ENCODE measurements around the gene CARD19. TPM values are rescaled to one million over a fixed set of nuclear protein-coding genes. Genes with fewer than 3 reads are reported as not detected.

Gene CARD19
- total RNA-seq, 1 experiment from 2014 or later: 54.5 TPM

DNA sequence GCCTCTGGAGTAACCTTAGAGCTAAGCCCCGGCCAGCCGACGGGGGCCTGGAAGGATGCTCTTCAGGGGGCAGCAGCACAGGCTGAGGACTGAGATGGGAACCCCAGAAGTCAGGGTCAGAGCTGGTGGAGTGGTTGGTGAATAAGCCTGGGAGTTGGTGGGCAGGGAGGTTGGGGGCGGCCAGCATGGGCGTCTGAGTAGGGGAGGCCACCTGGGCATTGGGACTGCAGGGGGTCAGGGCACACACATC lies 23.6 kb downstream of the CARD19 start:
- Histone ChIP-seq H3K27me3 (ENCODE audit: insufficient read depth, low read length) (no peaks in the 10 kb centered on the region), H3K79me2 (ENCODE audit: insufficient read depth, low read length) (no peaks in the 10 kb centered on the region), H3K9me2 (ENCODE audit: insufficient read depth) (no peaks in the 10 kb centered on the region), H3K27ac (ENCODE audit: low read depth, low read length) (peak overlapping the region; percentile 82), H3K9ac (ENCODE audit: low read length) (peak overlapping the region; percentile 37; the same call in 1 of the 2 replicates), H2AFZ (ENCODE audit: low read depth, low read length, poor library complexity, severe bottlenecking) (no peak overlapping the region), H4K20me1 (ENCODE audit: insufficient read depth) (no peaks in the 10 kb centered on the region), H3K4me3 (replicated peaks in 1 of 2; ENCODE audit: low read depth in 1 of 2, low read length in 2 of 2) (no peak overlapping the region), H3K4me1 (ENCODE audit: control insufficient read depth in 1 of 2, insufficient read depth in 2 of 2, low read length in 2 of 2) (peaks cover 13 to 21% of the 10 kb centered on the region in 2 experiments), H3K36me3 (ENCODE audit: control insufficient read depth in 1 of 2, insufficient read depth in 2 of 2, low read length in 2 of 2) (no peaks in the 10 kb centered on the region; a peak in 1 of 4 replicates), H3K4me2 (ENCODE audit: low read length) (peak overlapping the region; percentile 59), H3K9me3 (ENCODE audit: control insufficient read depth in 1 of 2, insufficient read depth in 1 of 2, low read depth in 1 of 2, low read length in 2 of 2) (no peaks in the 10 kb centered on the region)
- DNase-seq (ENCODE audit: low read depth, low spot score) (no peak), ATAC-seq (no peak)
- ChIA-PET CTCF (interaction anchor here (1.0 to 3.1 kb wide), 6 partner anchors 11 to 186 kb away, joined by 3 to 35 read pairs (median 4); partner anchors contain the start of gene NINJ1), POLR2A (interaction anchor here (0.9 to 2.1 kb wide), 5 partner anchors 12 to 37 kb away, joined by 3 to 7 read pairs (median 5); partner anchors contain the start of genes CARD19 and NINJ1), RAD21 (ENCODE audit: low non-redundant PET in 1 of 2, low total read pairs in 2 of 2, uncharacterized antibody in 2 of 2, unreplicated experiment in 2 of 2) (interaction anchor here in 1 of 2 experiments (1.2 kb wide), 1 partner anchor 11 kb away, joined by 3 read pairs; no protein-coding TSS in a partner anchor)
- TF ChIP-seq JUND (IDR thresholded peaks at IDR 0.05) (no peak), MAX (IDR thresholded peaks at IDR 0.05) (no peak), FOSL1 (IDR thresholded peaks at IDR 0.05; ENCODE audit: low read depth) (no peak), EZH2phosphoT487 (IDR thresholded peaks at IDR 0.05; ENCODE audit: borderline replicate concordance) (no peak), CEBPB (IDR thresholded peaks at IDR 0.05; ENCODE audit: low read depth) (no peak), EGR1 (IDR thresholded peaks at IDR 0.05; ENCODE audit: low read depth) (no peak), ELF1 (IDR thresholded peaks at IDR 0.05; ENCODE audit: borderline replicate concordance, low read depth) (no peak), RAD21 (IDR thresholded peaks at IDR 0.05; ENCODE audit: low read depth) (no peak), EZH2 (IDR thresholded peaks at IDR 0.05) (no peak), ZNF274 (IDR thresholded peaks at IDR 0.05; ENCODE audit: low read depth, low read length) (no peak), POLR2AphosphoS5 (IDR thresholded peaks at IDR 0.05; ENCODE audit: low read depth, low read length) (no peak), ZBTB33 (IDR thresholded peaks at IDR 0.05; ENCODE audit: extremely low read depth, insufficient replicate concordance, low read length) (no peak), SP1 (IDR thresholded peaks at IDR 0.05; ENCODE audit: low read depth) (no peak)
- TF ChIP-seq, protein P1, sequence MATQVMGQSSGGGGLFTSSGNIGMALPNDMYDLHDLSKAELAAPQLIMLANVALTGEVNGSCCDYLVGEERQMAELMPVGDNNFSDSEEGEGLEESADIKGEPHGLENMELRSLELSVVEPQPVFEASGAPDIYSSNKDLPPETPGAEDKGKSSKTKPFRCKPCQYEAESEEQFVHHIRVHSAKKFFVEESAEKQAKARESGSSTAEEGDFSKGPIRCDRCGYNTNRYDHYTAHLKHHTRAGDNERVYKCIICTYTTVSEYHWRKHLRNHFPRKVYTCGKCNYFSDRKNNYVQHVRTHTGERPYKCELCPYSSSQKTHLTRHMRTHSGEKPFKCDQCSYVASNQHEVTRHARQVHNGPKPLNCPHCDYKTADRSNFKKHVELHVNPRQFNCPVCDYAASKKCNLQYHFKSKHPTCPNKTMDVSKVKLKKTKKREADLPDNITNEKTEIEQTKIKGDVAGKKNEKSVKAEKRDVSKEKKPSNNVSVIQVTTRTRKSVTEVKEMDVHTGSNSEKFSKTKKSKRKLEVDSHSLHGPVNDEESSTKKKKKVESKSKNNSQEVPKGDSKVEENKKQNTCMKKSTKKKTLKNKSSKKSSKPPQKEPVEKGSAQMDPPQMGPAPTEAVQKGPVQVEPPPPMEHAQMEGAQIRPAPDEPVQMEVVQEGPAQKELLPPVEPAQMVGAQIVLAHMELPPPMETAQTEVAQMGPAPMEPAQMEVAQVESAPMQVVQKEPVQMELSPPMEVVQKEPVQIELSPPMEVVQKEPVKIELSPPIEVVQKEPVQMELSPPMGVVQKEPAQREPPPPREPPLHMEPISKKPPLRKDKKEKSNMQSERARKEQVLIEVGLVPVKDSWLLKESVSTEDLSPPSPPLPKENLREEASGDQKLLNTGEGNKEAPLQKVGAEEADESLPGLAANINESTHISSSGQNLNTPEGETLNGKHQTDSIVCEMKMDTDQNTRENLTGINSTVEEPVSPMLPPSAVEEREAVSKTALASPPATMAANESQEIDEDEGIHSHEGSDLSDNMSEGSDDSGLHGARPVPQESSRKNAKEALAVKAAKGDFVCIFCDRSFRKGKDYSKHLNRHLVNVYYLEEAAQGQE (IDR thresholded peaks at IDR 0.05; ENCODE audit: low read depth): no peak
- BruUV-seq (replicated peaks): no TSS peak
- intact Hi-C loops (cut with micrococcal nuclease): no loop called here
